Activated B cell treated with CpG ODN at 0.5 μM for 24 hours (primary cell): ENCODE measurements around the gene ZBTB46. TPM values are rescaled to one million over a fixed set of nuclear protein-coding genes. Genes with fewer than 3 reads are reported as not detected.
"Not testable (repeated sequence)": the region's sequence is repeated elsewhere in the genome, so short reads cannot be mapped to it uniquely, and the experiment has no call there.

Experiments used
- ATAC-seq: fragments of 200-7000 bp; cut with Tn5 transposase; one replicate; pipeline ENCODE4 v1.10.0; 2021; ENCODE audit warnings: low read depth, mild to moderate bottlenecking, moderate library complexity
- CTCF ChIA-PET: fragments of 350-600 bp; sonication (Branson Sonifier 250); formaldehyde crosslinking; loops from one replicate; lab custom pipeline; 2021; ENCODE audit warnings: antibody characterized with exemption; lab: Charles Lee
- POLR2A ChIA-PET: fragments of 350-600 bp; sonication (Branson Sonifier 250); formaldehyde crosslinking; loops from one replicate; lab custom pipeline; 2021; ENCODE audit warnings: antibody characterized with exemption; lab: Charles Lee
- DNase-seq: peaks from one replicate; pipeline ENCODE4 v3.0.0; 2022
- H3K27ac Mint-ChIP-seq: one replicate; pipeline ENCODE4 v1.8.0; 2020; ENCODE audit warnings: mixed read lengths
- H3K27me3 Mint-ChIP-seq: one replicate; pipeline ENCODE4 v1.8.0; 2021; ENCODE audit warnings: mixed read lengths
- H3K36me3 Mint-ChIP-seq: one replicate; pipeline ENCODE4 v1.8.0; 2021; ENCODE audit warnings: low read depth, mixed read lengths
- H3K4me1 Mint-ChIP-seq: one replicate; pipeline ENCODE4 v1.8.0; 2021; ENCODE audit warnings: mixed read lengths
- H3K4me3 Mint-ChIP-seq: one replicate; pipeline ENCODE4 v1.8.0; 2020; ENCODE audit warnings: mild to moderate bottlenecking, mixed read lengths
- H3K9me3 Mint-ChIP-seq: one replicate; pipeline ENCODE4 v1.8.0; 2020; ENCODE audit warnings: mixed read lengths
- intact Hi-C: fragments of 100-400 bp; cut with micrococcal nuclease; formaldehyde crosslinking; loops from one replicate; pipeline ENCODE4 v1.15.1; 2024
- total RNA-seq: library from RNA; stranded (reverse); gene quantifications from 2 replicates; pipeline ENCODE4 v1.2.3, GENCODE V29; 2022
- TF ChIP-seq, protein P1 (sequence below): fragments of 200-600 bp; IDR thresholded peaks from one replicate; pipeline ENCODE4 v1.8.0; 2022; ENCODE audit warnings: antibody characterized with exemption, mild to moderate bottlenecking

ZBTB46 gene
- total RNA-seq, 1 donor from 2014 or later, result 0.49 TPM

- TF ChIP-seq, protein P1, sequence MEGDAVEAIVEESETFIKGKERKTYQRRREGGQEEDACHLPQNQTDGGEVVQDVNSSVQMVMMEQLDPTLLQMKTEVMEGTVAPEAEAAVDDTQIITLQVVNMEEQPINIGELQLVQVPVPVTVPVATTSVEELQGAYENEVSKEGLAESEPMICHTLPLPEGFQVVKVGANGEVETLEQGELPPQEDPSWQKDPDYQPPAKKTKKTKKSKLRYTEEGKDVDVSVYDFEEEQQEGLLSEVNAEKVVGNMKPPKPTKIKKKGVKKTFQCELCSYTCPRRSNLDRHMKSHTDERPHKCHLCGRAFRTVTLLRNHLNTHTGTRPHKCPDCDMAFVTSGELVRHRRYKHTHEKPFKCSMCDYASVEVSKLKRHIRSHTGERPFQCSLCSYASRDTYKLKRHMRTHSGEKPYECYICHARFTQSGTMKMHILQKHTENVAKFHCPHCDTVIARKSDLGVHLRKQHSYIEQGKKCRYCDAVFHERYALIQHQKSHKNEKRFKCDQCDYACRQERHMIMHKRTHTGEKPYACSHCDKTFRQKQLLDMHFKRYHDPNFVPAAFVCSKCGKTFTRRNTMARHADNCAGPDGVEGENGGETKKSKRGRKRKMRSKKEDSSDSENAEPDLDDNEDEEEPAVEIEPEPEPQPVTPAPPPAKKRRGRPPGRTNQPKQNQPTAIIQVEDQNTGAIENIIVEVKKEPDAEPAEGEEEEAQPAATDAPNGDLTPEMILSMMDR, result no peak
- peak overlapping the region; percentile 88 for H3K4me3 Mint-ChIP-seq
- H3K27ac Mint-ChIP-seq, result peak overlapping the region; percentile 92
- H3K9me3 Mint-ChIP-seq, result peaks cover 2% of the 10 kb centered on the region
- ChIA-PET POLR2A (no interaction called here), CTCF (no interaction called here)
- H3K27me3 Mint-ChIP-seq, result no peaks in the 10 kb centered on the region
- intact Hi-C loops, result no loop called here
- H3K4me1 Mint-ChIP-seq, result peaks cover 14% of the 10 kb centered on the region
- ATAC-seq, result no peak
- H3K36me3 Mint-ChIP-seq, result no peaks in the 10 kb centered on the region
- no peak for DNase-seq
Observed at GRCh38 chr20:63804308-63804636, 26.8 kb downstream of the ZBTB46 start.

- intact Hi-C loops, result loop anchor here (1.0 kb wide), 1 partner anchor 62 kb away; no protein-coding TSS in a partner anchor
- DNase-seq (no peak), ATAC-seq (no peak)
- Mint-ChIP-seq H3K4me1 (peaks cover 14% of the 10 kb centered on the region), H3K9me3 (peaks cover 2% of the 10 kb centered on the region), H3K27ac (no peak overlapping the region), H3K27me3 (no peaks in the 10 kb centered on the region), H3K4me3 (no peak overlapping the region), H3K36me3 (no peaks in the 10 kb centered on the region)
- CTCF ChIA-PET, result no interaction called here
- TF ChIP-seq, protein P1, result no peak
- POLR2A ChIA-PET, result no interaction called here
Observed at GRCh38 chr20:63802469-63803240, 28.4 kb downstream of the ZBTB46 start.

DNA sequence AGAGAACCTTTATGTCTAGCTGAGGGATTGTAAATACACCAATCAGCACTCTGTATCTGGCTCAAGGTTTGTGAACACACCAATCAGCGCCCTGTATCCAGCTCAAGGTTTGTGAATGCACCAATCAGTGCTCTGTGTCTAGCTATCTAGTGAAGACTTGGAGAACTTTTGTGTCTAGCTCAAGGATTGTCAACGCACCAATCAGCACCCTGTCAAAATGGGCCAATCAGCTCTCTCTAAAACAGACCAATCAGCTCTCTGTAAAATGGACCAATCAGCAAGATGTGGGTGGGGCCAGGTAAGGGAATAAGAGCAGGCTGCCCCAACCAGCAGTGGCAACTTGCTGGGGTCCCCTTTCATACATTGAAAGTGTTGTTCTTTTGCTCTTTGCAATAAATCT lies 29.9 kb downstream of the ZBTB46 start:
- H3K4me1 Mint-ChIP-seq, result peaks cover 16% of the 10 kb centered on the region
- POLR2A ChIA-PET, H3K4me3 Mint-ChIP-seq, H3K27ac Mint-ChIP-seq, H3K36me3 Mint-ChIP-seq, intact Hi-C loops, ATAC-seq, DNase-seq, H3K9me3 Mint-ChIP-seq, H3K27me3 Mint-ChIP-seq: not testable (repeated sequence)
- CTCF ChIA-PET, result interaction anchor here (1.5 kb wide), 1 partner anchor 15 kb away, joined by 5 read pairs; no protein-coding TSS in a partner anchor

DNA sequence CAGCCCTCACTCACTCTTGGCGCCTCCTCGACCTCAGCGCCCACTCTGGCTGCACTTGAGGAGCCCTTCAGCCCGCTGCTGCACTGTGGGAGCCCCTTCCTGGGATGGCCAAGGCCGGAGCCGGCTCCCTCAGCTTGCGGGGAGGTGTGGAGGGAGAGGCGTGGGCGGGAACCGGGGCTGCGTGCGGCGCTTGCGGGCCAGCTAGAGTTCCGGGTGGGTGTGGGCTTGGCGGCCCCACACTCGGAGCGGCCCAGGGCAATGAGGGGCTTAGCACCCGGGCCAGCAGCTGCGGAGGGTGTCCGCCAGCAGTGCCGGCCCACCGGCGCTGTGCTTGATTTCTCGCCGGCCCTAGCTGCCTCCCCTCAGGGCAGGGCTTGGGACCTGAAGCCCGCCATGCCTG lies 30.7 kb downstream of the ZBTB46 start:
- DNase-seq, H3K27me3 Mint-ChIP-seq, CTCF ChIA-PET: not testable (repeated sequence)

GRCh38 chr20:63799127-63799526 lies 31.9 kb downstream of the ZBTB46 start:
- H3K27ac Mint-ChIP-seq, CTCF ChIA-PET, DNase-seq, H3K4me3 Mint-ChIP-seq, ATAC-seq, H3K27me3 Mint-ChIP-seq, H3K9me3 Mint-ChIP-seq, POLR2A ChIA-PET, H3K36me3 Mint-ChIP-seq, intact Hi-C loops: not testable (repeated sequence)
- H3K4me1 Mint-ChIP-seq, result peaks cover 15% of the 10 kb centered on the region

More for the DNA sequence above, 30.7 kb downstream of the ZBTB46 start:
- POLR2A ChIA-PET, H3K4me3 Mint-ChIP-seq, H3K27ac Mint-ChIP-seq, intact Hi-C loops, H3K36me3 Mint-ChIP-seq, H3K9me3 Mint-ChIP-seq, ATAC-seq: not testable (repeated sequence)
- peaks cover 16% of the 10 kb centered on the region for H3K4me1 Mint-ChIP-seq

DNA sequence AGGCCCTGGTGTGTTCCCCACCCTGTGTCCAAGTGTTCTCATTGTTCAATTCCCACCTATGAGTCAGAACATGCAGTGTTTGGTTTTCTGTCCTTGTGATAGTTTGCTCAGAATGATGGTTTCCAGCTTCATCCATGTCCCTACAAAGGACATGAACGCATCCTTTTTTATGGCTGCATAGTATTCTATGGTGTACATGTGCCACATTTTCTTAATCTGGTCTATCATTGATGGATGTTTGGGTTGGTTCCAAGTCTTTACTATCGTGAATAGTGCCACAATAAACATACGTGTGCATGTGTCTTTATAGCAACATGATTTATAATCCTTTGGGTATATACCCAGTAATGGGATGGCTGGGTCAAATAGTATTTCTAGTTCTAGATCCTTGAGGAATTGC lies 33.9 kb downstream of the ZBTB46 start:
- H3K27me3 Mint-ChIP-seq, H3K36me3 Mint-ChIP-seq, CTCF ChIA-PET, H3K9me3 Mint-ChIP-seq, H3K27ac Mint-ChIP-seq, H3K4me3 Mint-ChIP-seq, H3K4me1 Mint-ChIP-seq, ATAC-seq, DNase-seq, intact Hi-C loops, POLR2A ChIA-PET: not testable (repeated sequence)

DNA sequence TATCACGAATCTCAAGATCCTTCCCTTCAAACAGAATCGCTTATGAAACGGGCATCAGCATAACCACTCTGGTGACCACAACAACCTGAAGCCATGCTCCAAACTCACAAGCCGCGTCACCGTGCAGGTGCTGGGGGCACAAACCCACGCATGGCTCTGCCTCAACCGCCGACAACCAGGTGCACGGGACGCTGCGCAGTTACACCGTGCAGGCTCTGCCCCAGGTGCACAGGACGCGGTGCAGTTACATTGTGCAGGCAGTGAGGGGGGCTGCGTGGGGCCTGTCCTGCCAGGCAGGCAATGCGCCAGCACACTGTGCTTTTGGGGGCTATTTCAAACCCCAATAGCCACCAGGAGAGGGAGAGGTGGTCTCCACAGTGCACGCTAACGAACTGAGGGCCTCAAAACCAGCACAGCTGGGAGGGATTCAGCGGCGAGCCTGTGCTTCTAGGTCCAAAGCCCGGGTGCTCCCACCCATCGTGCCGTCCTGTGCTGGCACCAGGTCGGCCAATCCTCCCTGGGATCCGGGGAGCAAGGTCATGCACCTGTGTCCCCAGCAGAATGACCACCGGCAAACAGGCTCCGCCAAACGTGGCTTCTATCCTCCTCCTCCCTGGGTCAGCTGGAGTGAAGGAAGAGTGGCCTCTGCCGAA lies 35.8 kb downstream of the ZBTB46 start:
- H3K27ac Mint-ChIP-seq, result no peak overlapping the region
- peaks cover 2% of the 10 kb centered on the region for H3K4me1 Mint-ChIP-seq
- no peaks in the 10 kb centered on the region for H3K36me3 Mint-ChIP-seq
- ChIA-PET POLR2A (interaction anchor here (0.6 kb wide), 2 partner anchors 67 to 69 kb away, joined by 3 read pairs; no protein-coding TSS in a partner anchor), CTCF (interaction anchor here (1.7 to 1.9 kb wide), 2 partner anchors 9 to 299 kb away, joined by 4 to 5 read pairs; no protein-coding TSS in a partner anchor)
- H3K4me3 Mint-ChIP-seq, result no peak overlapping the region
- TF ChIP-seq, protein P1, result no peak
- H3K27me3 Mint-ChIP-seq, result no peaks in the 10 kb centered on the region
- ATAC-seq (no peak), DNase-seq (no peak)
- intact Hi-C loops, result no loop called here
- H3K9me3 Mint-ChIP-seq, result no peaks in the 10 kb centered on the region
